ENCODE measurements around the gene SRPK2.

GRCh38 chr7:105438254-105438653 is 49.5 kb upstream of the SRPK2 start:
- TF ChIP-seq FOXA1 (IDR thresholded peaks at IDR 0.05) (no peak), SP1 (IDR thresholded peaks at IDR 0.05) (no peak)

All from HEK293T (cell line).